NCI-H2227 treated with DMSO at 0.1 percent for 48 hours (cell line): Measurements from ENCODE around the gene COL25A1.
"Not testable (repeated sequence)": the region's sequence is repeated elsewhere in the genome, so short reads cannot be mapped to it uniquely, and the experiment has no call there.

Experiments used
- DNase-seq: peaks from one replicate; lab custom pipeline; 2025; lab: John Stamatoyannopoulos, UW

The COL25A1 gene

DNA sequence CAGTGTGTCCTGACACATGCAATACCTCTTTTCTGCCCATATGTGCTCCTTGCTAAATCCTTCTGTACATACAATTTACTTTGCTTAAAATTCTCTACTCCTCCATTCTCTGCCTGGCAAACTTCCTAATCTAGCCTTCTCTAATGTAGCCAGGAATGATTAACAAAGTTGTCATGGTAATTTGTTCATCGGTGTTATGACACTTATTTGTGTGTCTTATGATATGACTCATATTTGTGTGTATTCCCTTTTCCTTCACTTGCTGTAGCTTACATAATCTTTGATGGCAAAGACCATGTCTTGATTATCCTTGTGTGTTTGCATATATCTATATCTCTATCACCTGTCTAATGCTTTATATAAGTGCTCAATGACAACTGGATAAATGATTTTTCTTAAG, 133.3 kb downstream of the COL25A1 start:
- DNase-seq: no peak

GRCh38 chr4:109166586-109166985, 135.9 kb downstream of the COL25A1 start:
- DNase-seq: no peak

DNA sequence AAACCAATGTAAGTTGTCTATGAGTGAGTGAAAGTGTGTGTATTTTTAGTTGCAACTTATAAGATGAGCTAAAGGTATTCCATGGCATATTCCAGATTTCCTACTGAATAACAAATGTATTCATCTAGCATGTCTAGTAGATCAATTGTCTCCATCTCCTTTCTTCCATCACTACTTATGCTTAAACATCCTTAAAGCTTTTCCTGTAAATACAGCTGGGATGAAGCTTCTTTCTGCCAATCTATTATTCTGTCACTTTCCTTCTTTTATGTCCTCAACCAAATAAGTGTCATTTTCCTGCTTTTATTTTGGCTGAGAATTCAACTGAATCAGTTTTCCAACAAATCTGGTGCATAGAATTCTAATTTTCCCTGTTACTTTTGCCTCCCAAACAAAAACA, 136.3 kb downstream of the COL25A1 start:
- DNase-seq: no peak

- no peak for DNase-seq
These were observed 138.4 kb downstream of the COL25A1 start for GRCh38 chr4:109164011-109164410.

DNA sequence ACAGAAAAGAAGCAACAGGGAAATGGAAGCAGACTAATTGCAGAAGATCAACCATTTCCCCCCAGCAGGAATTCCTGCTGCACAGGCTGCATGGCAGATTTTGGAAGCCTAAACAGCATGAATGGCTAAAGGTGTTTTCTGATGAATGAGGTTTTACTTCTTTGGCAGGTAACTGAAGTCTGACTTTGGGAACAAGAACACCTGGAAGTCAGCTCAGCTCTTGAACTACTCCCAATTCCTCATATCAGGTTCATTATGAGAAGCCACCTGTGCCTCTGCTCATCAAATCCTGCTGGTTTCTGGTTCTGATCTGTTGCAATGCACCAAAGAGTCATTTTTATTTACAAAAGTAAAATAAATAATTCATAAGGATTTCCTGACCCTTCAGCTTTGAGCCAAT, 139.0 kb downstream of the COL25A1 start:
- DNase-seq: no peak

DNA sequence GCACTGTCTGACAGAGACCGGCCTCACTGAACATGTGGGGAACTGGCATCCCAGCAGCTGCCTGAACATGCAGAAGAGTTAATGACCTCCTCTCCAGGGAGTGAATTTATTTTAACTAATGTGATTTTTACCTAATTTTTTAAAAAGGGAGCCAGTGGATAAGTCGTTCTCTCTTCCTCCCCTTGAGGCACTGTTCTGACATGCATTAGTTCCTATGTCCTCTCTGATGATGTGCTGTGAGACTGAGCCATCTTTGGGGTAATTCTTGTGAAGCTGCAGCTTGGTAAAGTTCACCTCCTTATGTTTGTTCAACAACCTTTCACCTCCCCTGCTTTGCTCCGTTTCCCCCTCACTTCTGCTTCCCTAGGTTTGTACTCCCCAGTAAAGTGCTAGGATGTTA, 139.7 kb downstream of the COL25A1 start:
- DNase-seq: no peak

DNA sequence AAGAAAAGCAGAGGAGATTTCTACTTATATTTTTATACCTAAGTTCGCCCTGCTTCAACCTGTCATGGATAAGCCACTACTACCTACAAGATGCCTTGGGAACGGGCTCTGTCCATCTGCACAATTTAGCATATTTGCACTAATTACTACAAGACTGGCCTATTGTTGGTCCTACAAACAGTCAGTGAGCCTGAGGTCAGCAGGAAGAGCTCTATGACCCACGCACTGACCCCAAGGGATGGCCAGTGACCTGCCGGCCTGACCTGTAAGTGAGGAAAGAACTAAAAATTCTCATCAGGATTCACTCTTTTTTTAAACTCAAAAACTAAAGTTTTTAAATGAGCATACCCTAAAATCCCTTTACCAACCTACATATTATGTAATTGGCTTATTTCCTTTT, 142.0 kb downstream of the COL25A1 start:
- DNase-seq: no peak

DNA sequence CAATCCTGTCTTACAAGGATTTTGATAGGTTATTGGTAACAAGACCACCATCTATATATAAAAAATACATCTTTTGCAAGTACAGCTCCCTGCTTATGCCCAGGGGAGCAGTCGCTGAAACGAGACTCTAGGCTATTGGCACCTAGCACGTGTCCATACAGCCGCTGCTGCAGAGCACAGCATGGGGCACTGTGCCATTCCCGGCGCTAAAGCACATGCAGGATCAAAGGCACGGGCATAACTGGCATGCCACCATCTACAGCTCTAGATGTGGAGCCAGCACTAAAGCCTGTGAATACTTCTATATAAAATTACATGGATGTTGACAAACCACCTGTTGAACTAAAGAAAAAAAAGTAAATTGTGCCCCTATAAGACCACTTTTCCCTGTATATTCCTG, 144.8 kb downstream of the COL25A1 start:
- no peak for DNase-seq

DNA sequence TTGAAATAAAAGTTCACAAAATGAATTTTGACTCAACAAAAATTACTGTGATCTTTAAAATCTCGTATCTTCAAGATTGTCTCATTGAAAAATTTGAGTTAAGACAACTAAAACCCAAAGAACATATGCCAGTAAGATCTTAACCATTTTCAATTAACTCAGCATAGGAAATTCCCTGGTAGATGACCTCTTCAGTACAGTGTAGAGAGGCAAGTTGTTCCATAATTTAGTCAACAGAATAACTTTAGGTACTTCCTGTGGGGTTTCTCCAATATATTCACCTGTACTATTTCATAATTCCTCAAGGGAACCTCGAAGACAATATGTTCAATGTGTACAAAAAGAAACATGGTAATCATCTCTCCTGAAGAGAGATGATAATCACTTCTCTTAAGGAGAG, 145.3 kb downstream of the COL25A1 start:
- DNase-seq: no peak

- no peak for DNase-seq
These were observed 146.1 kb downstream of the COL25A1 start for GRCh38 chr4:109156356-109156755.

DNA sequence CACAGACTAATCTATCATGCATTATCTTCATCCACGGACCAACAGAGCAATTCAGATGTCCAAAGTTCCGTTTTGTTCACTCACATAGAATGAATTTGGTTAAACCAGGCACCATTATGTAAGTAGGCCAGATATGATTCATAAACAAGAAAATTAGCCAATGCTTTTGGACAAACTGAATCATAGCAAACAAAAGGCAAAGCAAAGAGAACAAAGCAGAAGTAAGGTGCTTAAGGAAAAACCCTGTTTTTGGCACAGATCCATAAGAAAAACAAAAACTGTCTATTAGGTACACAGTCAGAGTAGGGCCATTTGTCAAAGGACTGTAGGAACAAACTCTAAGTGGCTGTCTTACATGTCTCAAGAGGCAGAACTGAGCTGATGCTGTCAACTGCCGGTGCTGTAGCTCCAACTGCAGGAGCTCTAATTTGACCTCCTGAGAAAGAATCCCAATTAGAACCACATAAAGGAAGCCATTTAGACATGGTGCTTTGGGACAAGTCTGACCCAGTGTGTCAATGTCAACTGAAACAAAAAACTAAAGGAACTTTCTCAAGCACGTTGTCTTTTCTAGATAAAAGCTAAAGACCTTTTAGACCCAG, 146.7 kb downstream of the COL25A1 start:
- DNase-seq: peak; percentile 5

GRCh38 chr4:109155084-109155483, 147.4 kb downstream of the COL25A1 start:
- DNase-seq: no peak

DNA sequence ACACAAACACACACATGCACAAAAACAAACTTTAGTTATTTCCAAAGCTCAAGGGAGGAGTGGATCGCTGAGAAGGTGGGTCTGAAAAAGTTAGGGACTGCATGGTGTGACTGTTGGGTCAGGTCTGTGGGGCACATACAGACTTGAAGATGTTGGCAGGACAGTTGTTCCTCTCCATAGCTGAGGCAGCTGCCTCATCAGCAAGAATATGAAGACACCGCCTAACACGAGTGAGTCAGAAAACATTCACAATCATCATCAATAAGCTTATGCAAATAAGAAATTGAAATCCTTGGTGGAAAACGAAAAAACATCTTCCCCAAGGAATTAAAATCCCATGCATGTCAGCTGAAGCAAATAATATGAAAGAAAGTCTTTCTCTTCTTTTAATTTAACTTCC, 148.0 kb downstream of the COL25A1 start:
- no peak for DNase-seq

- DNase-seq: no peak
These were observed 152.6 kb downstream of the COL25A1 start for GRCh38 chr4:109149836-109150235.

GRCh38 chr4:109148577-109149075, 153.8 kb downstream of the COL25A1 start:
- no peak for DNase-seq

- DNase-seq: no peak
These were observed 155.3 kb downstream of the COL25A1 start for GRCh38 chr4:109147135-109147534.

DNA sequence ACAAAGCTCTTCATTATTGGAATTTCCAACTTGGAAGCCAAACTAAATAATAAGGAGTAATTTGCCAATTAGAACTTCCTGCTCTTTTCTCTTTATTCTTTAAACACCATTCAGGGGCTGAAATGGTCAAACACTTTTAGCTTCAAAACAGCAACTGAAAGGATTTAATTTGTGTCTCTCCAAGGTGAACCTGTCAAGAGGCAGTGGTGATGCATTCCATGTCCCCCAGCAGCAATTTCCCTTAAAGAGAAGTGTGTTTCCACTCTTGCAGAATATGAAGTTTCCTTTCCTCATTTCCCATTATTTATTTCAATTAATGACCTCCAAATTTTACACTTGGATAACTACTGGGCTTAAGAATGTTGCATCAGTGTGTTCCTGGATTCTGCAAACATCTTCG, 156.0 kb downstream of the COL25A1 start:
- no peak for DNase-seq

- not testable (repeated sequence) for DNase-seq
These were observed 164.3 kb downstream of the COL25A1 start for GRCh38 chr4:109138125-109138524.

- no peak for DNase-seq
These were observed 167.5 kb downstream of the COL25A1 start for GRCh38 chr4:109134921-109135320.

DNA sequence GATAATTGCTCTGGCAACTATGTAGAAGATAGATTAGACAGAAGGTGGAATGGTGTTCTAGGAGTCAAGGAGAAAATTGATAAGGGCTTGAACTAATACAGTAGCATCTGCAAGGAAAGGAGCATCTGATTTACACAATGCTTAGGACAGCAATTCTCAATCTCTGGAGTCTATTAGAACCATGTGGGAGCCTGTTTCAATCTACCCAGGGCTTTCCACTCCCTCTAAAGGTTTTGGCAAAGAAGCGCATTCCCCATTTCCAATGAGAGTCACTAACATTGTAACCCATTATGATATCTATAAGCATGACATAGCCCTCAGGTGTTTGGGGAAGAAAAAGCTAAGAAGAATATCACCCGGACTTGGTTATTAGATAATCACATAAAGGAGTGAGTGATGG, 168.2 kb downstream of the COL25A1 start:
- no peak for DNase-seq

DNA sequence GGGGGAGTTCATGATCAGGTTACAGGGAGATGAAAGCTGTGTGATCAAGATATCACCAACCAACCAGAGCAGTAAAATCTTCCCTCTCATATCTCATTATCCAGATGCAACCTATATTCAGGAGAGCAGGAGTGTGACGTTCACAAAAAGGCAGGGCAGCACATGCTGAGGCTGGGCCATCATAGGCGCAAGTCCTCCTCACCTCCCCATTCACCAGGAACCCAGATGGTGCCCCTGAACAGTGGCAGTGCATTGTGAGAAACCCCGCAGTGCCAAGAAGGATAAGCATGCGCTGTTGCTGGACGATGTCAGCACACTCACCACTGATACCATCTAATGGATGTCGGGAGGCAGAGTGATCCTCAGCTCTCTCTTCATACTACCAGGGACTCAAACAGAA, 170.9 kb downstream of the COL25A1 start:
- DNase-seq: no peak

GRCh38 chr4:109128589-109128988, 173.9 kb downstream of the COL25A1 start:
- DNase-seq: no peak

DNA sequence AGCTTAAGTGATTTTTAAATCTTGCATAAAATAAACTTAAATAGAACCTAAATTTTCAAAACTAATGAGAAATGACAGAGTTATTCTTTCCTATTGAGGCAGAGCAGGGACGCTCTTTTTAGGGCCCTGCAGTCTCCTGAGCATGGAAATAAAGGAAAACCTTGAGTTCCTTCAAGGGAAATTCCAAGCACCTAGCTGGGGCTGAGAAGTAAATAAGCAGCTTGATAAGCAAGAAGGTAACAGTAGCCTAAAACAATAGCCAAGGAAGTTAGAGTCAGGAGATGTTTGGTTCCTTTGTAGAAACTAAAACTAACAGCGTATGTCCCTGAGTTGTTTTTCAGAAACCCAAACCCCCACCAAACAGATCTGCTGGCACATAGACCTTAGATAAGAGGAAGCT, 174.6 kb downstream of the COL25A1 start:
- no peak for DNase-seq

GRCh38 chr4:109126856-109127255, 175.6 kb downstream of the COL25A1 start:
- DNase-seq: no peak

DNA sequence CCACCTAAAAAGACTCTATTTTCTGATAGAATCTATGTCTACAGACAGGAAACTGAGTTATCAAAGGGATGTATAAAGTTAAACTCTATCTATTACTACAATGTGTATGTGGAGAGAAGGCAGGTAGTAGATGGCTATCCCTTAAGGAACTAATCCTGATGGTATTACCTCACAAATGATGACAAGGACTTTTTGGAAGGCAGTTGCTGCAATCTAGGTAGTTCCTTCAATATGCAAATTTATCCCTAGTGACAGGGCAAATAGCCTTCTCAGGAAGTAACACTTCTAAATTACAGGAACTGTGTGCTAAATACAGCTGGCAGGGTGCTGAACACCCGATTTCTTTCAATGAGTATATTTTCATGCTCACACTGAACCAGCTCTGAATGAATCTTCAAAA, 177.4 kb downstream of the COL25A1 start:
- no peak for DNase-seq
